K562 (cell line): ENCODE results near the gene SMIM8. TPM values are rescaled to one million over a fixed set of nuclear protein-coding genes. Genes with fewer than 3 reads are reported as not detected.

Experiments used
- ATF3 ChIP-seq, 2 experiments: fragments of 450-650 bp in 1 of 2; sonication (generic) in 1 of 2; formaldehyde crosslinking in 1 of 2; IDR thresholded peaks in 1 of 2; conservative IDR thresholded peaks in 1 of 2; 2 replicates each; pipeline versions ENCODE4 v1.6.1 to v1.8.1; 2016 to 2023; ENCODE audit warnings: mild to moderate bottlenecking in 2 of 2, moderate library complexity in 2 of 2, inconsistent platforms in 1 of 2, missing genetic modification reagents in 1 of 2
- CBFB ChIP-seq: sonication (generic); formaldehyde crosslinking; IDR thresholded peaks from 2 replicates; pipeline ENCODE4 v1.4.0; 2020; ENCODE audit warnings: mild to moderate bottlenecking, missing genetic modification reagents
- CEBPG ChIP-seq, 3 experiments: fragments of 200-800 bp in 1 of 3; sonication (Bioruptor generic) in 1 of 3; sonication (generic) in 1 of 3; formaldehyde crosslinking in 1 of 3; IDR thresholded peaks in 2 of 3; conservative IDR thresholded peaks in 1 of 3; 2 replicates each; pipeline versions ENCODE4 v1.6.1 to v1.8.0; 2016 to 2022; ENCODE audit warnings: missing compliant biosample characterization in 2 of 3, missing genetic modification characterization in 2 of 3, mild to moderate bottlenecking in 1 of 3, missing genetic modification reagents in 1 of 3
- CREBBP ChIP-seq: IDR thresholded peaks from one replicate; pipeline ENCODE4 v1.6.1; 2012; ENCODE audit warnings: low read depth, mild to moderate bottlenecking, control low read depth, inconsistent platforms, low read length
- EP400 ChIP-seq: fragments of 450-650 bp; IDR thresholded peaks from 2 replicates; pipeline ENCODE4 v1.6.1; 2017; ENCODE audit warnings: antibody characterized with exemption, mild to moderate bottlenecking, moderate library complexity
- GMEB1 ChIP-seq: fragments of 250-450 bp; sonication (Bioruptor Pico); IDR thresholded peaks from 2 replicates; pipeline ENCODE4 v1.4.0; 2020; ENCODE audit warnings: mild to moderate bottlenecking
- HNRNPL ChIP-seq: fragments of 200-400 bp; formaldehyde crosslinking; IDR thresholded peaks from 2 replicates; pipeline ENCODE4 v1.6.1; 2017; ENCODE audit warnings: low read depth, mild to moderate bottlenecking, low read length
- KDM4B ChIP-seq, 2 experiments: fragments of 450-650 bp in 1 of 2; sonication (generic) in 1 of 2; IDR thresholded peaks; 2 replicates each; pipeline ENCODE4 v1.6.1; 2016 to 2017; ENCODE audit warnings: borderline replicate concordance in 2 of 2, antibody characterized with exemption in 1 of 2, low read depth in 1 of 2, mild to moderate bottlenecking in 1 of 2
- NEUROD1 ChIP-seq: fragments of 150-350 bp; IDR thresholded peaks from 2 replicates; pipeline ENCODE4 v1.6.1; 2014; ENCODE audit warnings: borderline replicate concordance, low read length, low read depth; ENCODE audit not compliant: partially characterized antibody
- RBM34 ChIP-seq: fragments of 200-400 bp; formaldehyde crosslinking; IDR thresholded peaks from 2 replicates; pipeline ENCODE4 v1.6.1; 2018; ENCODE audit warnings: low read length, borderline replicate concordance; ENCODE audit not compliant: insufficient read depth
- SETDB1 ChIP-seq: IDR thresholded peaks from one replicate; pipeline ENCODE4 v1.6.1; 2012; ENCODE audit warnings: low read length, control low read depth, inconsistent platforms
- SNRNP70 ChIP-seq: fragments of 200-400 bp; formaldehyde crosslinking; optimal IDR thresholded peaks from 2 replicates; pipeline ENCODE3; 2017; ENCODE audit warnings: low read depth, low read length
- TEAD1 ChIP-seq, 2 experiments: fragments of 450-650 bp in 1 of 2; sonication (generic) in 1 of 2; formaldehyde crosslinking; IDR thresholded peaks; 2 replicates each; pipeline versions ENCODE4 v1.4.0 to v1.8.0; 2020 to 2022; ENCODE audit warnings: mild to moderate bottlenecking in 2 of 2, missing genetic modification reagents in 1 of 2
- ZBTB49 ChIP-seq: sonication (generic); formaldehyde crosslinking; IDR thresholded peaks from 2 replicates; pipeline ENCODE4 v1.8.0; 2022; ENCODE audit warnings: missing genetic modification reagents, mild to moderate bottlenecking, borderline replicate concordance
- ZNF24 ChIP-seq: fragments of 450-650 bp; IDR thresholded peaks from 2 replicates; pipeline ENCODE4 v1.6.1; 2016
- ZNF699 ChIP-seq: fragments of 250-450 bp; sonication (Bioruptor Pico); IDR thresholded peaks from 2 replicates; pipeline ENCODE4 v1.8.0; 2021; ENCODE audit warnings: mild to moderate bottlenecking, moderate library complexity; ENCODE audit not compliant: insufficient replicate concordance
- ZNF778 ChIP-seq: fragments of 450-650 bp; formaldehyde crosslinking; IDR thresholded peaks from 2 replicates; pipeline ENCODE4 v1.4.0; 2020; ENCODE audit warnings: mild to moderate bottlenecking, moderate library complexity
- polyA plus RNA-seq, 8 experiments: library from polyadenylated mRNA; depleted of rRNA in 4 of 8; stranded (reverse) in 5 of 8; unstranded in 3 of 8; fragments of >200 nt; fragmentation: Nextera tagmentation in 2 of 8; fragmentation: Illumina TruSeq in 1 of 8; extraction: Ambion mirVana in 2 of 8; extraction: Trizol in 1 of 8; gene quantifications; 2 replicates each; pipeline versions ENCODE4 v1.2.1 to v1.2.3, GENCODE V29; 2011 to 2014; ENCODE audit warnings: inconsistent platforms in 1 of 8, missing spikeins in 1 of 8
- total RNA-seq, 7 experiments: library from RNA; depleted of rRNA in 6 of 7; stranded (reverse); fragments of >200 nt in 6 of 7; fragmentation: Illumina TruSeq in 2 of 7; extraction: Trizol in 2 of 7; gene quantifications; 2 replicates each; pipeline versions ENCODE4 v1.2.1 to v1.2.3, GENCODE V29; 2011 to 2021; ENCODE audit warnings: low replicate concordance in 1 of 7
- TF ChIP-seq, protein P1 (sequence below): fragments of 450-650 bp; IDR thresholded peaks from 2 replicates; pipeline ENCODE4 v1.6.1; 2016

The SMIM8 gene
- total and polyA plus RNA-seq, 9 of the 15 experiments (the other 6 are each of a cell fraction or from before 2014, with no cell fraction given) = 8.3 to 53.7 (median 15.1) TPM

DNA sequence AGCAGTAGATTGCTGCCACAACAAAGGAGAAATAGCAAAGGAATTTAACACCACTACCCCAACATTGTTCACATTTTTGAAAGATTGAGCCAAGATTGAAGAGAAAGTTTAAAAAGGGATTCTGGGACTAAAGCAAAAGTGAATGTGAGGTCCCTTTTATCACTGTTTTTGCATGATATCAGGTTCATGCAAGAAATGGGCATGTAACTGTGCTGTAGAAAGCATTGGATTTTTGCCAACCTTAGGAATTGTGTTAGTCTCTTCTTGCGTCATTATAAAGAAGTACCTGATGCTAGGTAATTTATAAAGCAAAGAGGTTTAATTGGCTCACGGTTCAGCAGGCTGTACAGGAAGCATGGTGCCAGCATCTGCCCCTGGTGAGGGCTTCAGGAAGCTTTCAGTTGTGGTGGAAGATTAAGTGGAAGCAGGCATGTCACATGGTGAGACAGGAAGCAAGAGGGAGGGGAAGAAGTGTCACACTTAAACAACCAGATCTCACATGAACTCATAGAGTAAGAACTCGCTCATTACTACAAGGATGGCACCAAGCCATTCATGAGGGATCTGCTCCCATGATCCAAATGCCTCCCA is 11.3 kb downstream of the SMIM8 start (continued):
- no peak for TF ChIP-seq SNRNP70
- no peak for TF ChIP-seq CEBPG (CRISPR knock-in tag; IDR thresholded peaks at IDR 0.05)
- TF ChIP-seq CEBPG (tag; conservative IDR thresholded peaks at IDR 0.05 in 1 of 2, IDR thresholded peaks at IDR 0.05 in 1 of 2) = peak; percentile 40 to 46; a peak in 3 of 4 replicates
- TF ChIP-seq RBM34 = no peak
- TF ChIP-seq KDM4B (IDR thresholded peaks at IDR 0.05; ENCODE audit: borderline replicate concordance in 2 of 2, low read depth in 1 of 2) = no peak
- TF ChIP-seq HNRNPL = no peak
- TF ChIP-seq CBFB (CRISPR knock-in tag) = no peak
- no peak for TF ChIP-seq ZNF699 (CRISPR knock-in tag)
- no peak for TF ChIP-seq TEAD1 (CRISPR knock-in tag; IDR thresholded peaks at IDR 0.05)
- TF ChIP-seq ZBTB49 (CRISPR knock-in tag) = no peak
- TF ChIP-seq ZNF24 = no peak
- TF ChIP-seq EP400 = 0 out of 2 replicates have a peak, but pooled peaks have one; percentile 28
- TF ChIP-seq CREBBP = no peak
- 0 out of 2 replicates have a peak, but pooled peaks have one; percentile 24 for TF ChIP-seq ATF3 (IDR thresholded peaks at IDR 0.05)
- TF ChIP-seq ATF3 (CRISPR knock-in tag; conservative IDR thresholded peaks at IDR 0.05) = no peak
- TF ChIP-seq GMEB1 (CRISPR knock-in tag) = no peak
- TF ChIP-seq, protein P1, sequence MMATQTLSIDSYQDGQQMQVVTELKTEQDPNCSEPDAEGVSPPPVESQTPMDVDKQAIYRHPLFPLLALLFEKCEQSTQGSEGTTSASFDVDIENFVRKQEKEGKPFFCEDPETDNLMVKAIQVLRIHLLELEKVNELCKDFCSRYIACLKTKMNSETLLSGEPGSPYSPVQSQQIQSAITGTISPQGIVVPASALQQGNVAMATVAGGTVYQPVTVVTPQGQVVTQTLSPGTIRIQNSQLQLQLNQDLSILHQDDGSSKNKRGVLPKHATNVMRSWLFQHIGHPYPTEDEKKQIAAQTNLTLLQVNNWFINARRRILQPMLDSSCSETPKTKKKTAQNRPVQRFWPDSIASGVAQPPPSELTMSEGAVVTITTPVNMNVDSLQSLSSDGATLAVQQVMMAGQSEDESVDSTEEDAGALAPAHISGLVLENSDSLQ = no peak
- no peak for TF ChIP-seq SETDB1
- TF ChIP-seq ZNF778 (CRISPR knock-in tag) = no peak
- TF ChIP-seq NEUROD1 = no peak
